ENCODE measurements around the gene MYT1. TPM values are rescaled to one million over a fixed set of nuclear protein-coding genes. Genes with fewer than 3 reads are reported as not detected.
"Not testable (repeated sequence)": the region's sequence is repeated elsewhere in the genome, so short reads cannot be mapped to it uniquely, and the experiment has no call there.

Gene MYT1
- total and polyA plus RNA-seq, 2 experiments from 2014 or later = 0.39 to 0.50 TPM

DNA sequence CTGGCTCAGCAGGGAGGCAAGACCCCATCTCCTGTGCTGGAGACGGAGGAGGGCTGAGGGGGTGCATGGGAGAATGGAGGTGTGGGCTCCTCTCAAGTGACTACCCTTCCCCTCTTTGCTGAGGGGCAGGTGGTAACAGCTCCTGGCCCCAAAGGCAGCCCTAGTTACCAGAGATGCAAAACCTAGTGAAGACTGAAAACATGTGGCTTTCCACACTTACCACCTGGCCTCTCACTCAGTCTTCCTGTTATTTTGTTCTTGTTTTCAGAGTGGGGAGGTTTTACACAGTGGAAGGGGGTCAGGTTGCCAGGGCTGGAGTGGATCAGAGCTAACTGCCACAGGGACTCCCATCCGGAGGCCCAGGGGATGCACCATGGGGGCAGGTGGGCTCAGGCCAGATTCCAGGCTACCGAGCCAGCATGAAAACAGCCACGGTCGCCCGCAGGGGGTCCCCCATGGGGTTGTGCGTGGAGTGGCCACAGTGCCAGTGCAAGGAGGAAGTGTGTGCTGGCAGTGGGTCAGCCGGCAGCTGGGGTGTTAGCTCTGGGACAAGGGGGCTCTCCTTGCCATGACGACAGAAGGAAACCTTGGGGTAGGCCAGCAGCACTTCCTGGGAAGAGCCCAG is 21.1 kb downstream of the MYT1 start:
- DNase-seq (ENCODE audit: low read depth in 1 of 2, low spot score in 1 of 2) = no peak
- H3K4me3 ChIP-seq = no peak overlapping the region
- H3K4me1 ChIP-seq (ENCODE audit: low read depth) = no peaks in the 10 kb centered on the region
- TF ChIP-seq, protein P1, sequence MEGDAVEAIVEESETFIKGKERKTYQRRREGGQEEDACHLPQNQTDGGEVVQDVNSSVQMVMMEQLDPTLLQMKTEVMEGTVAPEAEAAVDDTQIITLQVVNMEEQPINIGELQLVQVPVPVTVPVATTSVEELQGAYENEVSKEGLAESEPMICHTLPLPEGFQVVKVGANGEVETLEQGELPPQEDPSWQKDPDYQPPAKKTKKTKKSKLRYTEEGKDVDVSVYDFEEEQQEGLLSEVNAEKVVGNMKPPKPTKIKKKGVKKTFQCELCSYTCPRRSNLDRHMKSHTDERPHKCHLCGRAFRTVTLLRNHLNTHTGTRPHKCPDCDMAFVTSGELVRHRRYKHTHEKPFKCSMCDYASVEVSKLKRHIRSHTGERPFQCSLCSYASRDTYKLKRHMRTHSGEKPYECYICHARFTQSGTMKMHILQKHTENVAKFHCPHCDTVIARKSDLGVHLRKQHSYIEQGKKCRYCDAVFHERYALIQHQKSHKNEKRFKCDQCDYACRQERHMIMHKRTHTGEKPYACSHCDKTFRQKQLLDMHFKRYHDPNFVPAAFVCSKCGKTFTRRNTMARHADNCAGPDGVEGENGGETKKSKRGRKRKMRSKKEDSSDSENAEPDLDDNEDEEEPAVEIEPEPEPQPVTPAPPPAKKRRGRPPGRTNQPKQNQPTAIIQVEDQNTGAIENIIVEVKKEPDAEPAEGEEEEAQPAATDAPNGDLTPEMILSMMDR (IDR thresholded peaks at IDR 0.05; ENCODE audit: low read depth, low read length) = no peak
- no peak overlapping the region for H3K27ac ChIP-seq
- H3K36me3 ChIP-seq = no peaks in the 10 kb centered on the region
- H3K27me3 ChIP-seq = no peaks in the 10 kb centered on the region
- no peaks in the 10 kb centered on the region for H3K9me3 ChIP-seq (ENCODE audit: low read depth)

DNA sequence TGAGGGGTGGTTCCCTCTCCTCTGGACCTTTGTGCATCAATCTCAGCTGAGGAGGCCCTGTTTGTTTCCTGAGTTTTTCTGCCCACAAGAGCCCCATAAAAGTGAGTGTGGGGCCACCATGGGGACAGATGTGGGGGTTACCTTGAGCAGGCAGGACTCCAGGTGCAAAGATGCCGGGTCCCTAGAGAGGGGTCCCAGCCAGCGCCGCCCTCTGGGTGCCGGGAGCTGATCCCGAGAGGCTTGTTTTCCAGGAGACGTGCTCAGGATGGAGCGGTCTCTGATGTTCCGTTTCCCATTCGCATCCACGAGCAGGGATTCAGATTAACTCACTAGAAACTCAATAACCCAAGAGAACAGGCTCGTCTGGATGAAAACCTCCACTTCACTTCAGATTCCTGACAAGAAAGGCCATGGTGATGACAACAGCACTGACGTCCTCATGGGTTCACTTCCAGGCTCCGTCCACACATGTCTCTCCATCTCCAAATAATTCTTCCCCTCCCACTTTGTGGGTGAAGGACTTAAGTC is 21.9 kb downstream of the MYT1 start:
- Histone ChIP-seq H3K9me3 (ENCODE audit: low read depth) (no peaks in the 10 kb centered on the region), H3K27me3 (no peaks in the 10 kb centered on the region), H3K36me3 (no peaks in the 10 kb centered on the region), H3K27ac (no peak overlapping the region), H3K4me1 (ENCODE audit: low read depth) (no peaks in the 10 kb centered on the region), H3K4me3 (no peak overlapping the region)
- TF ChIP-seq, protein P1 (IDR thresholded peaks at IDR 0.05; ENCODE audit: low read depth, low read length) = no peak
- no peak for DNase-seq (ENCODE audit: low read depth in 1 of 2, low spot score in 1 of 2)

DNA sequence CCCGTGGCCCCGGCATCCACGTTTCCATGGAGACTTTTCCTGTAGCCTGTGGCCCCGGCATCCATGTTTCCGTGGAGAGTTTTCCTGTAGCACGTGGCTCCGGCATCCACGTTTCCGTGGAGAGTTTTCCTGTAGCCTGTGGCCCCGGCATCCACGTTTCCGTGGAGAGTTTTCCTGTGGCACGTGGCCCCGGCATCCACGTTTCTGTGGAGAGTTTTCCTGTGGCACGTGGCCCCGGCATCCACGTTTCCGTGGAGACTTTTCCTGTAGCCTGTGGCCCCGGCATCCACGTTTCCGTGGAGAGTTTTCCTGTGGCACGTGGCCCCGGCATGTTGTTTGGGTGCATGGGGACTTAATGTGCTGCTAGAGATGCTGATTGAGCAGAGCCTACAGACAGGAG is 23.0 kb downstream of the MYT1 start:
- H3K9me3 ChIP-seq (ENCODE audit: low read depth); H3K27me3 ChIP-seq; H3K4me1 ChIP-seq (ENCODE audit: low read depth); H3K27ac ChIP-seq; H3K36me3 ChIP-seq; H3K4me3 ChIP-seq; DNase-seq (ENCODE audit: low read depth in 1 of 2, low spot score in 1 of 2): not testable (repeated sequence)

DNA sequence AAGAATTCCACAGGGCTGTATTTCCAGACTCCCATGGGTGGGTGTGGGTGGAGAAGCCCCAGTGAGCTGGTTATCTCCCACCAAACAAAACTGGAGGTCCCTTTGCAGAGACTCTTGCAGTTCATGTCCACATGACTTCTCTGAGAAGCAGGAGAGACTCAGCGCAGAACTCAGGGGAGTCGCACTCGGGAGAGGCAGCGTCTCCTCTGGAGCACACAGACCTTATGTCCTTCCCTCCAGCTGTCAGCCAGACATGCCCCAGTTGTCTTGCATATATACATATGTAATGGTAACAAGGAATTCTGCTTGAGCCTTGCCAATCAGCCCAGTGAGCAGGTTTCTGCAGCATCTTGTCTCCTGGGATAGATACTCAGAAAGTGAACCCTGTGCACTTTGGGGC is 23.8 kb downstream of the MYT1 start:
- Histone ChIP-seq H3K36me3 (no peaks in the 10 kb centered on the region), H3K27ac (no peak overlapping the region), H3K9me3 (ENCODE audit: low read depth) (no peaks in the 10 kb centered on the region), H3K4me1 (ENCODE audit: low read depth) (no peaks in the 10 kb centered on the region), H3K4me3 (no peak overlapping the region), H3K27me3 (no peaks in the 10 kb centered on the region)
- no peak for DNase-seq (ENCODE audit: low read depth in 1 of 2, low spot score in 1 of 2)
- TF ChIP-seq, protein P1 (IDR thresholded peaks at IDR 0.05; ENCODE audit: low read depth, low read length) = no peak

DNA sequence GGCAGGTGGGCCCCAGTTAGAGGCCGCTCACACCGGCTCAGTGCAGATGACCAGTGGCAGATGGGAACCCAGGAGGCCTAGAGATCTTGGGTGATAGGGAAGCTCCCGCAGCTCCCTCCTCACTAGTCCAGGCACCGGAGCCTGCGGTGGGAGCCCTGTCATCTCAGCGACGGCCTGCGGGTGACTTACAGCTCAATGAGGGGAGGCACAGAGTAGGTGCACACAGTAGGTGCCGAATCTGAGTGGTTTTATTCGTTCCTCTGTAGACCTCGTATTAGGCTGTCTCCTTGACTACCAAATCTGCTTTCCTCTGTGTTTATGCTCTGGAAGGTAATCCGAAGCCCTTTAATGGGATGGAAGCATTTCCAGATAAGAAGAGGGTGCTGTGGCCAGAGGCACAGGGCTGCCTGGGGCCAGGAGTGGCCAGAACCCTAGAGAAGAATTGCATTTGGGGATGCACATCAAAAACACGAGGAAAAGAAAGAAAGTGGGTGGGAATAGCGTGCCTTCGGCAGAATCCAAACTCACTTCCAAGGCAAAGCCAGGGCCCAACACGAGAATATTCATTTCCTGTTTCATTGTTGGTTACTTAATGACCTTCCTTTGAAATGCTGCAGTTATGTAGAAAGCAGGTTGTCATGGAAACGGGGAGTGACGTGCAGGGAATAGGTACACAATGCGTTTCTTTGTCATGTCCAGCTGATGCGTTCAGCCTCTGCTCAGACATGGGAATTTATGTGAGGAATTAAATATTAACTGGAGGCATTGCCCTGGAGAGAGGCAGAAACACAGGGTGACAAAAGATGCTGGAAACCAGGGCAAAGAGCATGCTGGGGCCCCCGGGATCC is 24.7 kb downstream of the MYT1 start:
- H3K27ac ChIP-seq = no peak overlapping the region
- TF ChIP-seq, protein P1 (IDR thresholded peaks at IDR 0.05; ENCODE audit: low read depth, low read length) = no peak
- no peak overlapping the region for H3K4me3 ChIP-seq
- no peaks in the 10 kb centered on the region for H3K9me3 ChIP-seq (ENCODE audit: low read depth)
- H3K27me3 ChIP-seq = no peaks in the 10 kb centered on the region
- DNase-seq (ENCODE audit: low read depth in 1 of 2, low spot score in 1 of 2) = peak in 1 of 2 donors; percentile 89
- no peaks in the 10 kb centered on the region for H3K36me3 ChIP-seq
- H3K4me1 ChIP-seq (ENCODE audit: low read depth) = no peaks in the 10 kb centered on the region

DNA sequence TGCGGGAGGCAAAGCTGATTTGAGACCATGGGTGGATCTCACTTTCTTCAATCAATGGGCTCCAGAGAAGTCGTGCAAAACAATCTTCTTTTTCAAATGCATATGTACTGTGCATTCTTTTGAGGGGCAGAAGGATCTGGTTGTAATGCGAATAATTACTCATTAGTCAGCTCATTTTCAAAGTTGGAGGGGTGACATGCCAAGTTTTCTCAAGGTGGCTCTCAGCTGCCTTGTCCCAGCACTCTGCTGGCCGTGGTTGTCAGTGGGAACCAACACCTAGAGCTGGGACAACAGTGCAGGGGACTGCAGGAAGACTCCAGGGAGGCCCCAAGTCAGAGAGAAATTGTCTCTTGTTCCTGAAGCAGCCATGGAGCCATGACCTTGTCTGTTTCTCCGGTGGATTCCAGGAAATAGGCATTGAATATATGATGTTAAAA is 25.3 kb downstream of the MYT1 start:
- Histone ChIP-seq H3K36me3 (no peaks in the 10 kb centered on the region), H3K27ac (no peak overlapping the region), H3K27me3 (no peaks in the 10 kb centered on the region), H3K4me1 (ENCODE audit: low read depth) (no peaks in the 10 kb centered on the region), H3K4me3 (no peak overlapping the region), H3K9me3 (ENCODE audit: low read depth) (no peaks in the 10 kb centered on the region)
- no peak for DNase-seq (ENCODE audit: low read depth in 1 of 2, low spot score in 1 of 2)
- TF ChIP-seq, protein P1 (IDR thresholded peaks at IDR 0.05; ENCODE audit: low read depth, low read length) = no peak
